Stimulated activated CD4-positive, alpha-beta T cell treated with anti-CD3 and anti-CD28 coated beads, Interleukin-12 subunit alpha, Interleukin-12 subunit beta, amount 100 ng/mL, for 4 hours (primary cell): ENCODE measurements around the gene DENND1A.
"Not testable (repeated sequence)": the region's sequence is repeated elsewhere in the genome, so short reads cannot be mapped to it uniquely, and the experiment has no call there.

Experiments used
- DNase-seq: peaks from one replicate; pipeline ENCODE4 v3.0.0-alpha.2; 2020

Gene DENND1A

GRCh38 chr9:123398938-123399337, 531.0 kb downstream of the DENND1A start:
- DNase-seq, result not testable (repeated sequence)

GRCh38 chr9:123397975-123398374, 532.0 kb downstream of the DENND1A start:
- DNase-seq, result no peak

GRCh38 chr9:123395689-123396511, 534.0 kb downstream of the DENND1A start:
- DNase-seq, result no peak

GRCh38 chr9:123395276-123395688, 534.6 kb downstream of the DENND1A start:
- no peak for DNase-seq

- DNase-seq, result no peak
Measured at GRCh38 chr9:123394291-123395235, 535.4 kb downstream of the DENND1A start.

- DNase-seq, result no peak
Measured at GRCh38 chr9:123392802-123393201, 537.1 kb downstream of the DENND1A start.

GRCh38 chr9:123391946-123392345, 538.0 kb downstream of the DENND1A start:
- DNase-seq, result no peak

GRCh38 chr9:123391233-123391632, 538.7 kb downstream of the DENND1A start:
- DNase-seq, result no peak

- no peak for DNase-seq
Measured at GRCh38 chr9:123390337-123391135, 539.4 kb downstream of the DENND1A start.

- no peak for DNase-seq
Measured at GRCh38 chr9:123389698-123390097, 540.2 kb downstream of the DENND1A start.

GRCh38 chr9:123389070-123389469, 540.9 kb downstream of the DENND1A start:
- DNase-seq, result no peak

GRCh38 chr9:123387686-123388085, 542.2 kb downstream of the DENND1A start:
- no peak for DNase-seq

- DNase-seq, result no peak
Measured at GRCh38 chr9:123383512-123384170, 546.3 kb downstream of the DENND1A start.

GRCh38 chr9:123382653-123383511, 547.0 kb downstream of the DENND1A start:
- no peak for DNase-seq

GRCh38 chr9:123380852-123381705, 548.8 kb downstream of the DENND1A start:
- DNase-seq, result no peak

GRCh38 chr9:123378956-123379660, 550.8 kb downstream of the DENND1A start:
- DNase-seq, result no peak

GRCh38 chr9:123378025-123378424, 551.9 kb downstream of the DENND1A start:
- no peak for DNase-seq

GRCh38 chr9:123377211-123377971, 552.5 kb downstream of the DENND1A start:
- no peak for DNase-seq
